Fibroblast of the conjunctiva (primary cell): ENCODE results near the gene THEM4.

Experiments
- DNase-seq: peaks from one replicate; pipeline ENCODE4 v3.0.0-alpha.2; 2010; ENCODE audit warnings: low read depth

The THEM4 gene

DNA sequence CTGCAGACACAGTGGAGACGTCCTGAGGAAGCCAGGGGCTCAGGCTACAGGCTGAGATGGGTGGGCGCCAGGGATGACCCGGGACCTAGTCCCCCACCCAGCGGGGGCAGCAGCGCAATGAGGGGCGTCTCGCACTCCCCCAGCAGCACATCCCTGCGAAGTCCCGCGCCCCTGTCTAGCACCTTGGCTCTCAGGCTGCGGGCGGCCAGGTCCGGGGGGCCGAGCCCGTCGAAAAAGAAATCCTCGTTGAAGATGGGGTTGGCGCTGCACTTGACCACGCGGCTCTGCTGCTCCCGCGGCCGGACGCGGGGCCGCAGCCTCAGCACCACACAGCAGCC is 71.5 kb downstream of the THEM4 start:
- no peak for DNase-seq

DNA sequence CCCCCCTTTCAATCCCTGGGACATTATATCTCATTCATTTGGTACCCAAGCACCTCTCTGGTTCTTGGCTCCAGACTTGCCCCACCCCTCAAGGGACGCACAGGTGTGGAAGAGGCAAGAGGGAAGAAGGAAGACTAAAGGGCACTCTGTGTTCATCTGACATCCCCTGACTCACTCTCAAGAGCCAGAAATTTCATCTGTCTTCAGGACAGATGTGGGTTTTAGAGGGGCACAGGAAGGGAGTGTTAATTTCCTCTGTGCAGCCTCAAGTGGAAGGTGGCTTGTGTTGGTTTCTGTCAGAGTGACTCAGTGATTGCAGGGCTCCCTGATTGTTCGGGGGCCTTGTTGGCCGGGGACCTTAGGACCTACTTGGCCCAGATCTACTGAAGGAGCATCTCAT is 72.1 kb downstream of the THEM4 start:
- DNase-seq, result no peak

DNA sequence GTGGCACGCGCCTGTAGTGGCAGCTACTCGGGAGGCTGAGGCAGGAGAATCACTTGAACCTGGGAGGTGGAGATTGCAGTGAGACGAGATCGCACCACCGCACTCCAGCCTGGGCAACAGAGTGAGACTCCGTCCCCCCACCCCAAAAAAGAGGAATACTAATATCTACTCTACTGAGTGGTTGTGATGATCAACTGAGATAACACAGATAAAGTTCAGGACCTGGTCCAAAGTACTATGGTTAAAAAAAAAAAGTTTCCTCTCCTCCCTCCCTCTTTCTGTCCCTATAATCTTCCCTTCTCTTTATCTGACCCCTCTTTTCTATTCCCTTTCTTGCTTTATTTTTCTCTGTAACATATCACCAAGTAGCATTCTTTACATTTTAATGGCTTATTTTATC is 73.7 kb downstream of the THEM4 start:
- no peak for DNase-seq

DNA sequence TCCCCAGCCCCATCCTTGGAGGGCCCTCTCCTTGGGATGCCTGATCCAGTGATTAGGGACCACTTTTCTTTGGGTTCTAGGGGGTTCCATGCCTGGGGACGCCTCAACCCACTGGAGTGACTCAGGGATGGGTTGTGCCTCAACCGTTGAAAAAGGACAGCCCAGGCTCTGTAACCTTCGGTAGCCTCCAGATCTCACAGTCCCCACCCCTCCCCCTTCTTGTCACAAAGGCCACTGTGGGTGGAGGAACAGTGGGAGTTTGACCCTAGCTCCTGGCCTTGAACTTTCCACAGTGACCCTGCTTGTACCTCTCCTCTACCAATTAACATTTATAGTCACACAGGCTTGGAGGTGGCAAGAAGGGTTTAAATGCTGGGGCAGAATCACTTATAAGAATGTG is 75.1 kb downstream of the THEM4 start:
- DNase-seq, result no peak

GRCh38 chr1:151833172-151833900 is 76.0 kb downstream of the THEM4 start:
- DNase-seq, result no peak

DNA sequence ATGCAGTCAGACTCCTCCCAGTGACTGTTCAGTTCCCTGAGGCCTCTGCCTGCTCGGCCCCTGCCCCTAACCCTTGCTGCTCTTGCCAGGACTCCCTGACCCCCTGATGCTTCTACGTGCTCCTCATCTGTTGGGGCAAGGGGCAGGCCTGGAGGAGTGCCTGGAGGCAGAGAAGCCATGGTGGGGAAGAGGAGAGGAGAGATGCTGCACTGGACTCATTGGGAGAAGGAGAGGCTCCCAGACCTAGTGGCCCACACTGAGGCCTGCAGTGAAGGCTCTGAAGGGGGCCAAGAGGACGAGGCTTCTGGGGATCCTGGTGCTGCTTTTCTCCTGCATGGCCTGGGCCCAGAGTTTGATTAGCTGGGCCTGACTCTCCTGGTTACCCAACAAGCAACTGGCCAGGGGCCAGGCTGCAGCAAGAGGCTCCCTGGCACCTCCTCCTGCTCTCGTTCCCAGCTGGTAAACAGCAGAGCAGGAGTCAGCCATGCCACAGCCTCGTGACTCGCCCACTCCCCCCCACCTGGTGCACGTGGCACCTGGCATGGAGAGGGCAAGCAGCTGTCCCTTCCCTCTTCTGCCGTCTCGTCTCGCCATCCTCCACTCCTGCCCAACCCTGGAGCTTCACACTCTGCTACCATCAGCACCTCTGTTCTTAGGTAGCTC is 76.9 kb downstream of the THEM4 start:
- DNase-seq, result peak; percentile 27

GRCh38 chr1:151831605-151832004 is 77.7 kb downstream of the THEM4 start, which contains the start of gene RORC:
Gene RORC (minus strand): TSS chr1:151831802. CDS start chr1:151831764, 38 bp downstream.
- no peak for DNase-seq

- DNase-seq, result no peak
Observed at GRCh38 chr1:151831256-151831591, 78.1 kb downstream of the THEM4 start.

GRCh38 chr1:151830055-151830454 is 79.3 kb downstream of the THEM4 start:
- DNase-seq, result no peak

DNA sequence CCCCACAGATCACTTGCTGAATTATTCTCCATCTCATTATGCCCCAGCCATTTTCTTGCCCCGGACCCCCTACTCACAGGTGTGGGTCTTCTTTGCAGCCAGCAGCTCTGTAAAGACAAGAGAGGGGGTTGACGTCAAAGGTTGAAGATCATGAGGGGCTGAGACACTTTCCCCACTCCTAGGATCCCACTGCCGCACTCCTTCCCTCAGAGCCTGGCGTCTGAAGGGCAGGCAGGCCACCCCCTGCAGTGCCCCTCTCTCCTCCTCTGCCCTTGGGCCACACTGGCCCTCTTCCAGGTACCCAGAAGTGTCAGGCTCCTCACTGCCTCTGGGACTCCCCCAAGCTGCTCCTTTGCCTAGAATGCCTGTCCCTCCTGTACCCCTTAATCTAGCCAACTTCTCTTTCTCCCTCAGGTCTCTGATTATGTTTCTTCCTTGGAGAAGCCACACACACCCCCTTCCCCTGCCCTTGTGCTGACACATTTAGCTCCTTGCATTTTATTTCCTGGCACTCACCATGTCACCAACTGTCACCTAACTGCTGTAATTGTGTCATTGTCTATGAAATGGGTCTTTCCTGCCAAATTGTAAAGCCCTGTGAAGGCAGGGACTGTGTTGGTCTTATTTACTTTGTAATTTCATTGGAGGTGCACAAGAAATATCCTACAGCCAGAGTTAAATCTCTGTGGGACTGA is 79.8 kb downstream of the THEM4 start:
- DNase-seq, result no peak

- no peak for DNase-seq
Observed at GRCh38 chr1:151828921-151829320, 80.4 kb downstream of the THEM4 start.

- no peak for DNase-seq
Observed at GRCh38 chr1:151827853-151828252, 81.5 kb downstream of the THEM4 start.

GRCh38 chr1:151825751-151826660 is 83.3 kb downstream of the THEM4 start:
- no peak for DNase-seq

DNA sequence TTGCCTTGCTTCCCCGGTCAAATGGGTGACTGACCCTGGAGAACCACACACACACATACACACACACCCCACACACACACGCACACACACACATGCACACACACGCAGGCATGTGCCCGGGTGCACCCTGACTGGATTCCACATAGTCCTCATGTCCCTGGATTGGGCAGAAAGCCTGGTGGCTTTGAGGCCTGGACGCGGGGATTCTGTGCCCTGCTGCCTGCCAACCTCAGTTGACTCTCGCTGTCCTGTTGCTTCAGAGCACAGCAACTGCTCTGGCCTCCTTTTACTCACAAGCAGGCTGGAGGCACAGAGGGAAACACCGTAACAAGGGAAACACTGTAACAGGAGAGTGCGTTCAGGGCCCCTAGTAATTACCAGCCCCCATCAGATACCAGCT is 84.1 kb downstream of the THEM4 start:
- no peak for DNase-seq
